ENCODE data around the gene ANKRD50. TPM values are rescaled to one million over a fixed set of nuclear protein-coding genes. Genes with fewer than 3 reads are reported as not detected.

ANKRD50 gene, protein sequence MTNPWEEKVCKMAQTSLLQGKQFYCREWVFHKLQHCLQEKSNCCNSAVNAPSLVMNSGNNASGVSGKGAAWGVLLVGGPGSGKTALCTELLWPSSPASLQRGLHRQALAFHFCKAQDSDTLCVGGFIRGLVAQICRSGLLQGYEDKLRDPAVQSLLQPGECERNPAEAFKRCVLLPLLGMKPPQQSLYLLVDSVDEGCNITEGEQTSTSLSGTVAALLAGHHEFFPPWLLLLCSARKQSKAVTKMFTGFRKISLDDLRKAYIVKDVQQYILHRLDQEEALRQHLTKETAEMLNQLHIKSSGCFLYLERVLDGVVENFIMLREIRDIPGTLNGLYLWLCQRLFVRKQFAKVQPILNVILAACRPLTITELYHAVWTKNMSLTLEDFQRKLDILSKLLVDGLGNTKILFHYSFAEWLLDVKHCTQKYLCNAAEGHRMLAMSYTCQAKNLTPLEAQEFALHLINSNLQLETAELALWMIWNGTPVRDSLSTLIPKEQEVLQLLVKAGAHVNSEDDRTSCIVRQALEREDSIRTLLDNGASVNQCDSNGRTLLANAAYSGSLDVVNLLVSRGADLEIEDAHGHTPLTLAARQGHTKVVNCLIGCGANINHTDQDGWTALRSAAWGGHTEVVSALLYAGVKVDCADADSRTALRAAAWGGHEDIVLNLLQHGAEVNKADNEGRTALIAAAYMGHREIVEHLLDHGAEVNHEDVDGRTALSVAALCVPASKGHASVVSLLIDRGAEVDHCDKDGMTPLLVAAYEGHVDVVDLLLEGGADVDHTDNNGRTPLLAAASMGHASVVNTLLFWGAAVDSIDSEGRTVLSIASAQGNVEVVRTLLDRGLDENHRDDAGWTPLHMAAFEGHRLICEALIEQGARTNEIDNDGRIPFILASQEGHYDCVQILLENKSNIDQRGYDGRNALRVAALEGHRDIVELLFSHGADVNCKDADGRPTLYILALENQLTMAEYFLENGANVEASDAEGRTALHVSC (N-terminal part only)
- total RNA-seq = 10 to 100 TPM; 20.5 to 40.2 (median 29.9) TPM

DNA sequence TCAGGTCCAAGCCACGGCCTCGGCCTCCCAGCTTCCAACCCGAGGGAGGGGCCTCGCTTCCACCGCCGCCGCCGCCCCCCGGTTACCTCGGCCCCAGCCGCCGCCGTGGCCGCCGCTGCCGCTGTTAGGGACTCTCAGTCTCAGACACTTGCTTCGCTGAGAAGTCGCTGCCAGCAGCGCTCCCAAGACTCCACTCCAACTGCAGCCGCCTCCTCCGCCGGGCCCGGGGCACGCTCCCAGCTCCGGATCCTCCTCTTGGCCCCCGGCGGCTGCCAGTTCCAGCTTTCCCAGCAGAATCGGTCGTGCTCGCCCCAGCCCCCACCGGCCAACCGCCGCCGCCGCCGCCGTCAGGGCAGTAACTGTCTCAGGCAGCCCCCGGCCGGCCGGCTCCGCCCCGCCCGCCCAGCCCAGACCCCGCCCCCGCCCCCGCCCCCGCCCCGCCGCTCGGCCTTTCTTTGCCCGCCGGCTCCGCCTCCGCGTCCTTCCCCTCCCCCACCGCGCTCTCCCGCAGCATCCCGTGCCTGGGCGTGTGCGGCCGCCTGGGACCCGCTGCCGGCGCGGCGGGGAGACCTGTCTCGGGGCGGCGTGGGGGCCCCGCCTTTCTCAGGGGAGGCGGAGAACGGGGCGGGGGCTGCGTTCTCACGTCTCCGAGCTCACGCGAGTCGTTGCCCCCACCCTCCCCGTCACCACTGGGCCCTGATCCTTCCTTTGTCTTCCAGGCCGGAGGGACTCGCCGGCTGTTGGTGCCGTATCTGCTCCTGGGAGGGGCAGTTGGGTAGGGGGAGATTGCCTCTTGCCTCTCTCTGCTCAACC, at the start of gene ANKRD50:
Gene ANKRD50, minus strand, starts transcription at position 361 of the 813 bp plus-strand sequence. CDS start 2,221 bp downstream, outside the sequence.
- peak; percentile 92 to 94 for DNase-seq (ENCODE audit: low spot score in 2 of 2)
- peak within 1 kb of the TSS; percentile 89 for H3K4me3 ChIP-seq
- H3K36me3 ChIP-seq = no peaks in the 10 kb centered on the region
- no peaks in the 10 kb centered on the region for H3K27me3 ChIP-seq
- 3% methylated on average over 20 of the region's 85 CpGs for WGBS
- no peaks in the 10 kb centered on the region for H3K9me3 ChIP-seq
- H3K27ac ChIP-seq = peak within 1 kb of the TSS; percentile 96
- peaks cover 36% of the 10 kb centered on the region for H3K4me1 ChIP-seq
- TF ChIP-seq POLR2AphosphoS5 (IDR thresholded peaks at IDR 0.05) (peak in 2 of 3 donors; percentile 45 to 79), CTCF (IDR thresholded peaks at IDR 0.05) (no peak), POLR2A (IDR thresholded peaks at IDR 0.05) (peak in 1 of 2 donors; percentile 65)

GRCh38 chr4:124757126-124757525, 44.6 kb upstream of the ANKRD50 start:
- Histone ChIP-seq H3K27me3 (no peaks in the 10 kb centered on the region), H3K4me1 (no peaks in the 10 kb centered on the region), H3K9me3 (no peaks in the 10 kb centered on the region), H3K27ac (no peak overlapping the region), H3K36me3 (no peaks in the 10 kb centered on the region), H3K4me3 (no peak overlapping the region)
- TF ChIP-seq POLR2A (IDR thresholded peaks at IDR 0.05) (no peak), POLR2AphosphoS5 (IDR thresholded peaks at IDR 0.05) (no peak), EP300 (IDR thresholded peaks at IDR 0.05) (no peak), CTCF (IDR thresholded peaks at IDR 0.05) (no peak)
- DNase-seq (ENCODE audit: low spot score in 2 of 2) = no peak
- WGBS = 69% methylated on average over 1 of the region's 1 CpG

GRCh38 chr4:124754681-124755080, 42.1 kb upstream of the ANKRD50 start:
- Histone ChIP-seq H3K4me1 (no peaks in the 10 kb centered on the region), H3K27ac (no peak overlapping the region), H3K4me3 (no peak overlapping the region), H3K9me3 (no peaks in the 10 kb centered on the region), H3K27me3 (no peaks in the 10 kb centered on the region), H3K36me3 (no peaks in the 10 kb centered on the region)
- no peak for TF ChIP-seq POLR2A (IDR thresholded peaks at IDR 0.05)
- no peak for TF ChIP-seq POLR2AphosphoS5 (IDR thresholded peaks at IDR 0.05)
- no peak for TF ChIP-seq EP300 (IDR thresholded peaks at IDR 0.05)
- TF ChIP-seq CTCF (IDR thresholded peaks at IDR 0.05) = no peak
- no peak for DNase-seq (ENCODE audit: low spot score in 2 of 2)

DNA sequence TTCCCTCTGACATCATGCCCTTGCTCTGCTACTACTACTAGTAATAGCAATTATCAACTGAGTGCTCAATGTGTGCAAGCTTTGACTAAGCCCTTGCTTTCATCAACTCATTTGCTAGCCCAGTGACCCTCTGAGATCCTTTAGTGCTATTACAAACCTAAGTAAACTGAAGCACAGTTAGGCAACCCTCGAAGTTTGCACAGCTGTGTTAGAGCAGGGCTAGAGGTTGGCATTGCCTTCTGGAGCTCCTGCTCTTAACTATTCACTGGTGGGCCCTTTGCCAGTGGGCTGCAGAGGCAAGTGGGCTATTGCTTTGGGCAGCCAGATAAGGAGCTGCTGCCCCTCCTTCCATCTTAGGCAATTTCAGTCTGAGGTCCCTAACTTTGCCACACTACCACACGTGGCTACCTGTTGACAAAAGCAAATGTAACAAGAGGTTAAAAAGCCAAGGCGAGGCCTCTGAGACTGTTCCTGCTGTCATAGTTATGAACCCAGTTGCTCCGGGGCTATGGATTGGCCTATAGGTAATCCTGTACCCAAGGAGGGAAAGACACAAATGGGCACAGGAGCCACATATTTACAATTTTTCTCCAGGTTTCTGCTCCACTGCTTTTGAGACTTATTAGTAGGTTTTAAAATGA, 41.5 kb upstream of the ANKRD50 start:
- TF ChIP-seq POLR2AphosphoS5 (IDR thresholded peaks at IDR 0.05) = no peak
- TF ChIP-seq CTCF (IDR thresholded peaks at IDR 0.05) = no peak
- TF ChIP-seq EP300 (IDR thresholded peaks at IDR 0.05) = no peak
- TF ChIP-seq POLR2A (IDR thresholded peaks at IDR 0.05) = no peak
- WGBS = 73% methylated on average over 3 of the region's 4 CpGs
- H3K36me3 ChIP-seq = no peaks in the 10 kb centered on the region
- no peaks in the 10 kb centered on the region for H3K4me1 ChIP-seq
- no peak overlapping the region for H3K27ac ChIP-seq
- H3K9me3 ChIP-seq = no peaks in the 10 kb centered on the region
- no peaks in the 10 kb centered on the region for H3K27me3 ChIP-seq
- DNase-seq (ENCODE audit: low spot score in 2 of 2) = no peak
- H3K4me3 ChIP-seq = no peak overlapping the region

All from suprapubic skin (tissue), 4 donors.